GM21367 (cell line): ENCODE data around the gene ATP2B2.

Source experiments
- ATAC-seq: cut with Tn5 transposase; IDR thresholded peaks from one replicate; pipeline ENCODE4 v1.9.1; 2021; ENCODE audit not compliant: unreplicated experiment

The ATP2B2 gene

GRCh38 chr3:10495614-10496013, 9.8 kb downstream of the ATP2B2 start:
- ATAC-seq: no peak

- ATAC-seq: no peak
Measured at GRCh38 chr3:10495003-10495402, 10.4 kb downstream of the ATP2B2 start.

GRCh38 chr3:10494180-10494579, 11.2 kb downstream of the ATP2B2 start:
- ATAC-seq: no peak

- ATAC-seq: no peak
Measured at GRCh38 chr3:10493202-10493589, 12.2 kb downstream of the ATP2B2 start.

GRCh38 chr3:10492364-10493201, 12.8 kb downstream of the ATP2B2 start:
- ATAC-seq: no peak

- no peak for ATAC-seq
Measured at GRCh38 chr3:10489746-10490483, 15.5 kb downstream of the ATP2B2 start.

- no peak for ATAC-seq
Measured at GRCh38 chr3:10487988-10488633, 17.3 kb downstream of the ATP2B2 start.

- ATAC-seq: no peak
Measured at GRCh38 chr3:10485806-10486205, 19.6 kb downstream of the ATP2B2 start.

- ATAC-seq: no peak
Measured at GRCh38 chr3:10485380-10485779, 20.0 kb downstream of the ATP2B2 start.

- ATAC-seq: no peak
Measured at GRCh38 chr3:10484709-10485108, 20.7 kb downstream of the ATP2B2 start.

- ATAC-seq: no peak
Measured at GRCh38 chr3:10483686-10484345, 21.6 kb downstream of the ATP2B2 start.

- ATAC-seq: no peak
Measured at GRCh38 chr3:10483364-10483675, 22.1 kb downstream of the ATP2B2 start.

- ATAC-seq: no peak
Measured at GRCh38 chr3:10482631-10483363, 22.6 kb downstream of the ATP2B2 start.

GRCh38 chr3:10480871-10481378, 24.5 kb downstream of the ATP2B2 start:
- ATAC-seq: no peak

GRCh38 chr3:10479311-10479710, 26.1 kb downstream of the ATP2B2 start:
- ATAC-seq: no peak

GRCh38 chr3:10475983-10476382, 29.4 kb downstream of the ATP2B2 start:
- ATAC-seq: no peak

- no peak for ATAC-seq
Measured at GRCh38 chr3:10474847-10475246, 30.5 kb downstream of the ATP2B2 start.

GRCh38 chr3:10474275-10474646, 31.1 kb downstream of the ATP2B2 start:
- no peak for ATAC-seq

- no peak for ATAC-seq
Measured at GRCh38 chr3:10473581-10474274, 31.7 kb downstream of the ATP2B2 start.

GRCh38 chr3:10472877-10473440, 32.4 kb downstream of the ATP2B2 start:
- ATAC-seq: no peak
